Measurements from ENCODE around the gene NKX2-2. TPM values are rescaled to one million over a fixed set of nuclear protein-coding genes. Genes with fewer than 3 reads are reported as not detected.

NKX2-2 gene
- not detected for polyA plus RNA-seq (ENCODE audit: insufficient read length in 3 of 3)
- long read RNA-seq, donor 1 = 0 reads
- long read RNA-seq, donor 2 = 0 reads
- long read RNA-seq, donor 3 = 0 reads
- long read RNA-seq, donor 4 = 0 reads
- long read RNA-seq, donor 5 = 0 reads
- long read RNA-seq, donor 6 = 0 reads
- long read RNA-seq, donor 7 = 0 reads
- long read RNA-seq, donor 8 = 0 reads
- long read RNA-seq, donor 9 = 0 reads
- long read RNA-seq, donor 10 = 0 reads
- long read RNA-seq, donor 11 = 0 reads
- long read RNA-seq, donor 12 = 0 reads
- long read RNA-seq, donor 13 = 0 reads
- long read RNA-seq, donor 14 = 0 reads
- long read RNA-seq, donor 15 = 0 reads
- long read RNA-seq, donor 16 = 0 reads

GRCh38 chr20:21513881-21514540, at the start of gene NKX2-2:
Gene NKX2-2 (minus strand): TSS chr20:21514064. CDS start chr20:21513669, 395 bp downstream.
- no peak for DNase-seq (ENCODE audit: extremely low read depth in 1 of 11, low read depth in 9 of 11, low spot score in 4 of 11)

DNA sequence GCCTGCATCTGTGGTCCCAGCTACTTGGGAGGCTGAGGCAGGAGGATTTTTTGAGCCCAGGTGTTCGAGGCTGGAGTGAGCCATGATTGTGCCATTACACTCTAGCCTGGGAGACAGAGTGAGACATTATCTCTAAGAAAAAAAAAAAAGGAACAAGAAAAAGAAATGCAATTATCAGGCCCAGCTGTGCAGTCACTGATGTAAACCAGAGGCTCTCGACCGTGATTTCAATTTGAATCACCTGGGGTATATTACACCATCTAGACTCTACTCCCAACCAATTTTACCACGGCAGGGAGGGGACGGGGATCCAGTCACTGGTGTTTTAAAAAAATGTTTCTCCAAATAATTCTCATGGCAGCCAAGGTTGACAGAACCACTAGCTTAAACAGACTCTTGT, 48.8 kb upstream of the NKX2-2 start:
- DNase-seq (ENCODE audit: extremely low read depth in 1 of 11, low read depth in 9 of 11, low spot score in 4 of 11) = no peak

GRCh38 chr20:21559305-21559704, 45.4 kb upstream of the NKX2-2 start:
- no peak for DNase-seq (ENCODE audit: extremely low read depth in 1 of 11, low read depth in 9 of 11, low spot score in 4 of 11)

DNA sequence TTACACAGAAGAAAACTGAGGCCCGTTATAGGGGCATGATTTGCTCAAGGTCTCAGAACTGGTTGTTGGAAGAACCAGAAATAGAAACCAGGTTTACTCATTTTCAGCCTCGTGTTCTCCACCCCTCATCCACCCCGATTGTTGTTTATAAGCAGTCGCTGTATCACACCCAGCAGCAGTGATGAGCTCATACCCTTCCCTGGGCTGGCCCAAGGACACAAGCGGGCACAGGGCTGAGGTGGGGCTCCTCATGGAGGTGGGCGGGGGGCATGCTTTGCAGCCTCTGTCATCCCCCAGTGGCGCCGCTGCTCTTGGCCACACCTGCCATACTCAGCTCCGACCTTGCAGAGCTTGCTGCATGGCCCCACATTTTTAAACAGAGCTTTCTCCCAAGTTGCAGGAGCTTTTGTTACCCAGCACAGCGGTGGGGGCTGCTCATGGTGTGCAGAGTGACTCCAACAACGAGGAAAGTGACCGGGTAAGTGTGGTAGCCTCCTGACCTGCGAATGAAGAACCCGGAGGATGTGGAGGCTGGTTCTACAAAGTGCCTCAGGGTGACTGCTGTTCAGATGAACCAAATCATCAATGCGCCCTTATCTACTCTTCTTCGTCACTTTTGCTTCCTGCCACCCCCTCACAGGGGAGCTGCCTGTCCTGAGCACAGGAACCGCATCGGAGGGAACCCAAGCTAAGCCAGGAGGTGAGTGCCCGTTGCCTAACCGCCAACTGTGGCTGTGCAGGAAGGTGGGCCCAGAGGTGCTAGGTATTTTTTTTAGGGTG, 43.6 kb upstream of the NKX2-2 start:
- no peak for DNase-seq (ENCODE audit: extremely low read depth in 1 of 11, low read depth in 9 of 11, low spot score in 4 of 11)

- no peak for DNase-seq (ENCODE audit: extremely low read depth in 1 of 11, low read depth in 9 of 11, low spot score in 4 of 11)
These were observed 42.5 kb upstream of the NKX2-2 start for GRCh38 chr20:21556398-21556797.

DNA sequence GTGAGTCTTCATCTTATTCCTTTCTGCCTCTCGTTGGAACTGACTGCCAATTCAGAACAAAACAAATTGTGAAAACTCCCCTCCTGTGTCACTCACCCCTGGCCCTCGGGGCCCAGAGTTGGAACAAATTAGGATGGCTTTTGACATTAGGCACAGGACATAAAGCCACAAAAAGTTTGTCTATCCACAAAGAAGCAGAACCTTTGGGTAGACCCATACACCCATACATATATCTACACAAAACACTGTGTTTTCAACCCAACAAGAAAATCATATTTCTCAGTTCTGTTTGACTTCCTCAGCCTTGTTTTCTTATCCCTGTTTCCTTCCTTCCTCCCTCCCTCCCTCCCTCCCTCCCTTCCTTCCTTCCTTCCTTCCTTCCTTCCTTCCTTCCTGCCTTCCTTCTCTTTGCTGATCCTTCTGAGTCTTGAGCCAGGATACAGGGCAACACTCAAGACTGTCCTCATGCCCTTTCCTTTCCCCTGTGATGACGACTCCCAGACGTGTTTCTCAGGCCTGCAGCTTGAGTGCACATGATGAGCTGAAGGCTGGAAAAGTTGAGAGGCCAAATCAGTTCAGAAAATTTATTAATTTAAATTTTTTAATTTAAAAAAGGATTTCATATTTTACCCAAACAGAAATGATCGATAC, 41.7 kb upstream of the NKX2-2 start:
- DNase-seq (ENCODE audit: extremely low read depth in 1 of 11, low read depth in 9 of 11, low spot score in 4 of 11) = no peak

DNA sequence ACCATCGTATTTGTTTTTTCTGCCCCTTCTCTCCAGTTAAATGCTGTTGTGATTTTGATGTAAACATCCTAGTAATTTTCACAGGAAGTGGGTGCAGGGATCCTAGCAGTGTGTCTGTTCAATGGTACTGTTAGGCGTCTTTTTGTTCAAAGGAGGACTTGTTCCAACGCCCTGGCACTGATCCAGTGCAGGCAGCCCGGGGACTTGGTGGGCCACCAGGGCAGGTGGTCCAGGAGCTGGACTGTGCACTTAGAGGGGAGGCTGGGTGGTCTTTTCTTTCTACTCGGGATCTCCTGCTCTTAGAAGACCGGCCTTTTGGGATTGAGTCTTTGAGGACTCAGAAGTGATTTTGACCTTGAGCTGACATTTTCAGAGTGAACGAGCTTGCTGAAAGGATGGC, 41.1 kb upstream of the NKX2-2 start:
- DNase-seq (ENCODE audit: extremely low read depth in 1 of 11, low read depth in 9 of 11, low spot score in 4 of 11) = no peak

DNA sequence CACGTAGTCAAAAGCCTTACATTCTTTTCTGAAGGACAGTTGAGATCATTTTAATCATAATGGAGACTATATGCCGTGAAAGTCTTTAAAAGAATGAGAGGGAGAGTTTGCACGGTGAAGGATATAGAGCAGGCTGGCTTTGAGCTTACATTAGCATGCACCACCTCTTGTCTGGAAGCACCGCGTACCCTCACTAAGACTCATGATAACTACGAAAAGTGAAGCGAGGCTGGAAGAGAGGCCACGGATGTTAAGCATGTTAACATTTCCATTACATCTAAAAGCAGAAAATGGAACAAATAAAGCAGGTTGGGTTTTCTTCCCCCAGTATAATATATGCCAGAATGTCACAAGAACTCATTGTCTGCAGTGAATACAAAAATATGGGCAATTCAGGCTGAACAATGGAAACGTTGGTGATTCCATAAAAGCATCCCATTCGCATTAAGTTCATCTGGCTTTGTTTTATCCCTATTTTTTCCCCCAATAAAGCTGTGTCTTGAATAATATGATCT, 40.6 kb upstream of the NKX2-2 start:
- DNase-seq (ENCODE audit: extremely low read depth in 1 of 11, low read depth in 9 of 11, low spot score in 4 of 11) = no peak

- no peak for DNase-seq (ENCODE audit: extremely low read depth in 1 of 11, low read depth in 9 of 11, low spot score in 4 of 11)
These were observed 36.7 kb upstream of the NKX2-2 start for GRCh38 chr20:21550587-21550986.

DNA sequence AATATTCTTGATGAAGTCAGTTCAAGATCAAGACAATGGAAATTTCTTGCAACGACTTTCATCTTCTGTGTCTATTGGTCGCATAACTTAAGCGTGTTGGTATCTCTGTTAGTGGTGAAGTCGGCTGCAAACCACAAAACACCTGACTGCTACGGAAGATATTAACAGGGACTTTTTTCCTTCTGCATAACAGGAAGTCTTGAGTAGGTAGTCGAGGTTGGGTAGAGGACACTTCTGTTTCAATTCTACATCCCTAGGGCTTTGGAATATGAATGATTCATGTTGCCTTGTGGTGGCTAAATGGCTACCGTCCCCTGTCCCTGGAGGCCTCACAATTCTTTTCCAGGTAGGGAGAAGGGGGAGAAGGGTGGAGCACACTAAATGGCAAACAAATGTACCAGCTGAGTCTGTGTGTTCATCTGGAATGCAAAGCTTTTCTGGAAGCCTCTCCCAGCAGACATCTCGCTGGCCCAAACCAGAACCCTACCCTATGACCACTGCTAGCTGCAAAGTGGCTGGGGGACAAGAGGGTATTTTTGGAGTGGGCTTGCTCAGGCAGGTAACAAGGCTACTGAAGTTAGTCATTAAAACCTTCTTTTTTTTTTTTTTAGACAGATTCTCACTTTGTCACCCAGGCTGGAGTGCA, 34.6 kb upstream of the NKX2-2 start:
- DNase-seq (ENCODE audit: extremely low read depth in 1 of 11, low read depth in 9 of 11, low spot score in 4 of 11) = no peak

- no peak for DNase-seq (ENCODE audit: extremely low read depth in 1 of 11, low read depth in 9 of 11, low spot score in 4 of 11)
These were observed 32.5 kb upstream of the NKX2-2 start for GRCh38 chr20:21546355-21546754.

GRCh38 chr20:21539512-21539911, 25.6 kb upstream of the NKX2-2 start:
- no peak for DNase-seq (ENCODE audit: extremely low read depth in 1 of 11, low read depth in 9 of 11, low spot score in 4 of 11)

DNA sequence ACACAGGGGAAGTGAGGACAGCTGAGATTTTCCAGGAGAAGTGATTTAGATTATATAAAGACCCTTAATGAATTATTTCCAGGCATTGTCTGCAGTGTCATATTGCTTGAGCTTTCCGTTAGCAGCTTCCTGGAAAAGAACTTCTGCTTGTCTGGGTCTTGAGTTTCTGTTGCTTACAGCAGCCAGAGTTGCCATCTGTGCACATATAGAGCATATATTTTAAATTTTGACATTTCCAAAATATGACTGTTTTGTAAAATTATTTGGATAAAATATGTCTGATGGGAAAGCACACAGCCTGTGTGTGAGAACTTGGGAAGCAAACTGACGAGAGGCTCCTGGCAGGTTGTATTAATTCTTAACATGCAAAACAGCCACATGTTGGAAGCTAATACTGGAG, 21.0 kb upstream of the NKX2-2 start:
- DNase-seq (ENCODE audit: extremely low read depth in 1 of 11, low read depth in 9 of 11, low spot score in 4 of 11) = no peak

- DNase-seq (ENCODE audit: extremely low read depth in 1 of 11, low read depth in 9 of 11, low spot score in 4 of 11) = no peak
These were observed 20.6 kb upstream of the NKX2-2 start for GRCh38 chr20:21534453-21534852.

GRCh38 chr20:21529863-21530262, 16.0 kb upstream of the NKX2-2 start:
- DNase-seq (ENCODE audit: extremely low read depth in 1 of 11, low read depth in 9 of 11, low spot score in 4 of 11) = no peak

- DNase-seq (ENCODE audit: extremely low read depth in 1 of 11, low read depth in 9 of 11, low spot score in 4 of 11) = no peak
These were observed 15.0 kb upstream of the NKX2-2 start for GRCh38 chr20:21528870-21529269.

GRCh38 chr20:21527908-21528307, 14.0 kb upstream of the NKX2-2 start:
- no peak for DNase-seq (ENCODE audit: extremely low read depth in 1 of 11, low read depth in 9 of 11, low spot score in 4 of 11)

- no peak for DNase-seq (ENCODE audit: extremely low read depth in 1 of 11, low read depth in 9 of 11, low spot score in 4 of 11)
These were observed 12.9 kb upstream of the NKX2-2 start for GRCh38 chr20:21526776-21527175.

- DNase-seq (ENCODE audit: extremely low read depth in 1 of 11, low read depth in 9 of 11, low spot score in 4 of 11) = no peak
These were observed 10.0 kb upstream of the NKX2-2 start for GRCh38 chr20:21523895-21524294.
